ENCODE results near the gene BACE2. TPM values are rescaled to one million over a fixed set of nuclear protein-coding genes. Genes with fewer than 3 reads are reported as not detected.

The BACE2 gene
- total and polyA plus RNA-seq, 11 donors: 3.8 to 30.3 (median 15.6) TPM

- ATAC-seq (no peak), DNase-seq (no peak)
- 92 to 98% (median 97%) methylated on average over 10 of the region's 10 CpGs for WGBS, 4 donors
- no peaks in the 10 kb centered on the region for H3K9me3 ChIP-seq
- H3K36me3 ChIP-seq: peaks cover 0 to 47% (median 10%) of the 10 kb centered on the region in 9 donors
- no peak overlapping the region for H3K27ac ChIP-seq
- peaks cover 0 to 10% (median 0%) of the 10 kb centered on the region in 12 donors for H3K4me1 ChIP-seq
- intact Hi-C loops (cut with DNase I): no loop called here
- H3K4me3 ChIP-seq: no peak overlapping the region
- H3K27me3 ChIP-seq: no peaks in the 10 kb centered on the region
- TF ChIP-seq POLR2A (IDR thresholded peaks at IDR 0.05): no peak
- TF ChIP-seq, protein P1, sequence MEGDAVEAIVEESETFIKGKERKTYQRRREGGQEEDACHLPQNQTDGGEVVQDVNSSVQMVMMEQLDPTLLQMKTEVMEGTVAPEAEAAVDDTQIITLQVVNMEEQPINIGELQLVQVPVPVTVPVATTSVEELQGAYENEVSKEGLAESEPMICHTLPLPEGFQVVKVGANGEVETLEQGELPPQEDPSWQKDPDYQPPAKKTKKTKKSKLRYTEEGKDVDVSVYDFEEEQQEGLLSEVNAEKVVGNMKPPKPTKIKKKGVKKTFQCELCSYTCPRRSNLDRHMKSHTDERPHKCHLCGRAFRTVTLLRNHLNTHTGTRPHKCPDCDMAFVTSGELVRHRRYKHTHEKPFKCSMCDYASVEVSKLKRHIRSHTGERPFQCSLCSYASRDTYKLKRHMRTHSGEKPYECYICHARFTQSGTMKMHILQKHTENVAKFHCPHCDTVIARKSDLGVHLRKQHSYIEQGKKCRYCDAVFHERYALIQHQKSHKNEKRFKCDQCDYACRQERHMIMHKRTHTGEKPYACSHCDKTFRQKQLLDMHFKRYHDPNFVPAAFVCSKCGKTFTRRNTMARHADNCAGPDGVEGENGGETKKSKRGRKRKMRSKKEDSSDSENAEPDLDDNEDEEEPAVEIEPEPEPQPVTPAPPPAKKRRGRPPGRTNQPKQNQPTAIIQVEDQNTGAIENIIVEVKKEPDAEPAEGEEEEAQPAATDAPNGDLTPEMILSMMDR (IDR thresholded peaks at IDR 0.05): no peak
Observed at GRCh38 chr21:41229509-41230248, 61.7 kb downstream of the BACE2 start.

DNA sequence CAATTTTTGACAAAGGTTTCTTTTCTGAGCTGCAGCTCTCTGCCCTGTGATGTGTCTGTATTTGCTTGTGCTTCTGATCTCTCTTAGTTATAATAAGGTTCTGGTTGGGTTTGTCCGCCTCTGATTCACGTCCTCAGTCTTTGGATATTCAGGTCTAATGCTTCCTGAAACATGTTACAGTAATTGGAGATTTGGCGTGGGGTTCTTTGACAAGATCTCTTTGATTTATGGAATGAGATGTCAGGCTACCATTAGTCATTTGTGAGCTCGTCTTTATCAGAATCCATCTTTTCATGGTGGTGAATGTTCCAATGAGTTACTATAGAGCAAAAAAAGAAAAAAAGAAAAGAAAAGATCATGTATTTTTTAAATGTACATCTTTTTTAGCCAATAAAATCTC is 62.5 kb downstream of the BACE2 start:
- intact Hi-C loops (cut with DNase I): no loop called here
- DNase-seq (no peak), ATAC-seq (no peak)
- 93 to 97% (median 95%) methylated on average over 4 of the region's 4 CpGs for WGBS, 4 donors
- Histone ChIP-seq H3K27ac (no peak overlapping the region), H3K36me3 (peaks cover 0 to 47% (median 10%) of the 10 kb centered on the region in 9 donors), H3K4me3 (no peak overlapping the region), H3K9me3 (no peaks in the 10 kb centered on the region), H3K27me3 (no peaks in the 10 kb centered on the region), H3K4me1 (peaks cover 0 to 9% (median 0%) of the 10 kb centered on the region in 12 donors)
- TF ChIP-seq POLR2A (IDR thresholded peaks at IDR 0.05): no peak
- TF ChIP-seq, protein P1 (IDR thresholded peaks at IDR 0.05): no peak

DNA sequence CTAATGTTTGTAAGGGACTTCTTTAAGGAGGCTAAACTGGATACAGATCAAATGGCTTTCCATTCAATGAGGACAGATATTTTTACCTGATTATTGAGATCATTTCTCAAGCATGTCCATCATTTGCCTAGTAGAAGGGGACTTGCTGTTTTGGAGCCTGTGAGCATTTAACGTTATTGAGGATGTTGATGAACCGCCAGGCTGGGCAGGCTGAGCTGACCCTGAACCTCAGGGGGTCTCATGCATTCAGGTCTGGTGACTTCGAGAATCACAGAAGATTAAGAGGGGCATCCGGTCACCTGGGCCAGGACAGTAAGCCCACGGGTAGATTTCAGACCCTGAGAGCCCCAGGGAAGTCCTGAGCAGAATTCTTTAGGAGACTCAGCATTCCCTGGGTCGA is 63.1 kb downstream of the BACE2 start:
- H3K9me3 ChIP-seq: no peaks in the 10 kb centered on the region
- H3K27me3 ChIP-seq: no peaks in the 10 kb centered on the region
- intact Hi-C loops (cut with DNase I): no loop called here
- TF ChIP-seq POLR2A (IDR thresholded peaks at IDR 0.05): no peak
- TF ChIP-seq, protein P1 (IDR thresholded peaks at IDR 0.05): no peak
- WGBS, 4 donors: 91 to 95% (median 93%) methylated on average over 6 of the region's 6 CpGs
- ATAC-seq: no peak
- H3K4me1 ChIP-seq: peaks cover 0 to 5% (median 0%) of the 10 kb centered on the region in 12 donors
- no peak for DNase-seq
- H3K27ac ChIP-seq: no peak overlapping the region
- H3K36me3 ChIP-seq: peaks cover 0 to 42% (median 10%) of the 10 kb centered on the region in 9 donors
- no peak overlapping the region for H3K4me3 ChIP-seq

DNA sequence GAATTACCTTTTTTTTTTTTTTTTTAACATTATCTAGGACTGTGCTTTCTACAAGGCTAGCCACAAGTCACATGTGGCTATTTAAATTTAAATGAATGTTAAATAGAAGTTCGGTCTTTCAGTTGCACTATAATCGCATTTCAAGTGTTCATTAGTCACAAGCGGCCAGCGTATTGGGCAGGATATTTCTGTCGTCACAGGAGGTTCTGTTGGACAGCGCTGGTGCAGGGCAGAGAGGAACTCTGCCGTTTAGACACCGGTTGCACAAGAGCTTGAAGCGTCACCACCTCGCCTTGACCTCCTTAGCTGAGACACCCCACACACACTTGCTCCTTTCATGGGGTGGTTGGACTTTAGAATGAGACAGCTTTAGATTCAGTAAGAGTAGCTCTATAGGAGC is 64.1 kb downstream of the BACE2 start:
- no peak overlapping the region for H3K4me3 ChIP-seq
- 91 to 96% (median 93%) methylated on average over 10 of the region's 10 CpGs for WGBS, 4 donors
- intact Hi-C loops (cut with DNase I): no loop called here
- peaks cover 0 to 5% (median 0%) of the 10 kb centered on the region in 12 donors for H3K4me1 ChIP-seq
- no peaks in the 10 kb centered on the region for H3K27me3 ChIP-seq
- H3K9me3 ChIP-seq: no peaks in the 10 kb centered on the region
- no peak overlapping the region for H3K27ac ChIP-seq
- no peak for DNase-seq
- H3K36me3 ChIP-seq: peaks cover 0 to 37% (median 4%) of the 10 kb centered on the region in 9 donors
- no peak for ATAC-seq
- TF ChIP-seq POLR2A (IDR thresholded peaks at IDR 0.05): no peak
- TF ChIP-seq, protein P1 (IDR thresholded peaks at IDR 0.05): no peak
